IPS-NIHi11 (cell line): ENCODE results near the gene DBX1.
"Not testable (repeated sequence)": the region's sequence is repeated elsewhere in the genome, so short reads cannot be mapped to it uniquely, and the experiment has no call there.

ENCODE experiments used
- DNase-seq: peaks from one replicate; pipeline ENCODE4 v3.0.0; 2012; ENCODE audit warnings: mixed read lengths, low spot score

The DBX1 gene

GRCh38 chr11:20160425-20161229 is at the start of gene DBX1:
Gene DBX1, minus strand, starts transcription at chr11:20160475. Its CDS starts 151 bp downstream, at chr11:20160324.
- DNase-seq = no peak

DNA sequence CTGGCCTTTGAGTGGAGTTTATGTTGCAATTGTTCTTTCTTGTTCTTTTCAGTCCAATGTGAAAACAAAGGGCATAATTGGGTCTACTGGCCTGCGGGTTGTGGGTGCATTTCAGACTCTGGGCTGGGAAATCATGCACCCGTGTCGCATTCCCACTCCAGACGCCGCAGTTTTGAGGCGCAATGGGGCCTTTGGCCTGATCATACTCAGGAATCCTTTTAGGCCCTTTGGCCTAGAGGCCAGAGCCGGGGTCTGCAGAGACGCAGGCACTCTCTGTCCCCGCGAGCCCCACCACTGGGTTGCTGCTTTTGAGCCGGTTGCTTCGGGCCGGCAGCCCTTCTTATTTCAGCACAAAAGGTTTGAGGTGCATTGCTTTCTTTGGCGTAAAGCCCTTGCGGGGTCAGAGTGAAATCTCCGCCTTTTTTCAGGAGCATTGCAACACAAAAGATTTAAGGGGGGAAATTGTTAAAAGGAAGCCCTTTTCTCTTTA is 48.4 kb upstream of the DBX1 start:
- peak; percentile 34 for DNase-seq

GRCh38 chr11:20207781-20208621 is 47.7 kb upstream of the DBX1 start:
- peak; percentile 22 for DNase-seq

- no peak for DNase-seq
These were observed 45.5 kb upstream of the DBX1 start for GRCh38 chr11:20205807-20206206.

DNA sequence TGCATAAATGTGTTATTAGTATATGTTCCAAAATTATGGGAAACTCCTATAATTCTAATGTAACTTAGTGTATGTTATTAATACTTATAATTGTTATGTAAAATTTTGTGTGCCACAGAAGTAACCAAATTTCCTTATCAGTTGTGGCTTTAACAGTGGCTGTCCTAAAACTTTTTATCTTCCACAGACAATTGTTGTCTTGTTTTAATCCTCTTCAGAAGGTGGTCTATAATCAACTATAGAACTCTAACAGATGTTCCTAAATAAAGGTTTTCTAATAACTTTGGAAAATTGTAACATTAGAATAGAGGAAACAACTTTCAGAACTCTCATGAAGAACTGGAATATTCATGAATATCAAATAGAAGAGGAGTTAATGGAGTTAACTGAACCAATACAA is 44.4 kb upstream of the DBX1 start:
- DNase-seq = no peak

DNA sequence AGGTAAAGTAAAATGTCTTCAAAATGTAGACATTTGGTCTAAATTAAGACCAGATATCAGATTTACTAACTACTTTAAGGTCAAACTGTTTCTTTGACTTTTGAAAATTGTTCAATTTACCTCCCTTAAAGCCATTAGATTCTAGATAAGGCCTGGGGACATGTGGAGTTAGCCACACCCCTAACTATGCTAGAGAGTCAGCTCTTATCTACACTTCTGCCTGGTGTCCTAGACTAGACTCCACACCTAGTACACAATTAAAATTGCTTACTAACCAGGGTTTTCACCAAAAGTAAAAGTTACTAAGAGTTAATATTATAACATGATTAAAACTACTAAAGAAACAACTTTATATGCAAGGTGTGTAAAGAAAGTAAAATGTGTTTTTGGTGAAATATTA is 43.6 kb upstream of the DBX1 start:
- no peak for DNase-seq

DNA sequence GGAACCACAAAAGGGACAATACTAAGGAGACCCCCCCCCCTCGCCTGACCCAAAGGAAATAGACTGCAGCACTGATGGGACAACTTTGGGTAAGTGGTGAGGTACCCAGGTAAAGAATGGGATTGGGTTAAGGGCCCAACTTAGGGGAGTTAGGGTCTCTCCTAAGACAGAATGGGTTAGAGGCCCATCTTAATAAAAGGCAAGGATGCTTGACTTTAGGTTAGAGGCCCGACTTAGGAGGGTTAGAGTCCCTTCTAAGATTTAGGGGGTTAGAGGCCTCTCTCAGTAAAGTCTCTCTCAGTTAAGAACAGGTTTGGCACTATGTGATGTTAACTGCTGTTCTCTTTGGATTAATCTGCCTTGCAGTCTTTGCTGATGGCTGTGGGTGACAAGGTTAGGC is 41.0 kb upstream of the DBX1 start:
- no peak for DNase-seq

DNA sequence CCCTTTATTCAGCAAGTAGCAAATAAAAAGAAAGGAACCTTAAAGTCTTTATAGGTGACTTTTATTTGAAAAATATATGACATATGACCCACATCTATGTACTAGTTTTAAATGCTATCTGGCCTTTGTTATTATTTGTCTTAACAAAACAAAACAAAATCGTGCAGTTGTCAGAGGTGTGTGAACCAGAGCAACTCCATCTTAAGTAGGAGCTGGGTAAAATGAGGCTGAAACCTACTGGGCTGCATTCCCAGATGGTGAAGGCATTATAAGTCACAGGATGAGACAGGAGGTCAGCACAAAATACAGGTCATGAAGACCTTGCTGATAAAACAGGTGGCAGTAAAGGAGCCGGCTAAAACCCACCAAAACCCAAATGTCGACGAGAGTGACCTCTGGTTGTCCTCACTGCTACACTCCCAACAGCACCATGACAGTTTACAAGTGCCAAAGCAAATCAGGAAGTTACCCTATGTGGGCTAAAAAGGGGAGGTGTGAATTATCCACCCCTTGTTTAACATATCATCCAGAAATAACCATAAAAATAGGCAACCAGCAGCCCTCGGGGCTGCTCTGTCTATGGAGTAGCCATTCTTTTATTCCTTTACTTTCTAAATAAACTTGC is 40.2 kb upstream of the DBX1 start:
- not testable (repeated sequence) for DNase-seq

DNA sequence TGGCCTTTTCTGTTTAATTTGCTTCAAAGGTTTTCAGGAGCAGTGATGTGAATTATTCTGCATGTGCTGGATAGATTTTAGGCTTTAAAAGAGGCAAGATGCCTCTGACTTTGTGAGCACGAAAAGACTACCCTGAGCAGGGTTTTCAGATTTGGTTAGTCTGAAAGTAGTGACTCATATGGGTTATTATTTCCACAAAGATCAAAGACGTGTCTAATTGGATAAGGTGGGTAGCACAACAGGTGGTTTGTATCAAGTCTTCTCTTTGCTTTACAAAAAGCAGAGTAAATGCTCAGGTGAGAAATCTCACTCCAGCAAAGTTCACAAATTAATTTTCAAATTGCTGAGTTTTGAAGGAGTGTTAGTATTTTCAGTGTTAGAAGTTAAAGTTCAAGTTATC is 37.6 kb upstream of the DBX1 start:
- DNase-seq = no peak

DNA sequence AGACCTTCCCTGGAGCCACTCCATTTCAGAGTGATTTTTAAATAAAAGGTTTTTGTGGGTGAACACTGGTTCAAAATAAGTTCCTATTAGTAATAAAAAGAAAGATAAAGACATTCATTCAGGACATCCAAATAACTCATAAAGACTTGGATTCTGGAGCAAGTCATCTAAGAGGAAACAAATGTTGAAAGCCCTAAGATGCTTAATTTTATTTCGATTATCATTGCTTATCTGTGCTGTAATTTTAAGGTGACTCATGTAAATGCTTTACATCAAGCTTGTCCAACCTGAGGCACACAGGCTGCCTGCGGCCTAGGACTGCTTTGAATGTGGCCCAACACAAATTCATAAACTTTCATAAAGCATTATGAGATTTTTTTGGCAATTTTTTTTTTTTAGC is 34.2 kb upstream of the DBX1 start:
- DNase-seq = no peak

DNA sequence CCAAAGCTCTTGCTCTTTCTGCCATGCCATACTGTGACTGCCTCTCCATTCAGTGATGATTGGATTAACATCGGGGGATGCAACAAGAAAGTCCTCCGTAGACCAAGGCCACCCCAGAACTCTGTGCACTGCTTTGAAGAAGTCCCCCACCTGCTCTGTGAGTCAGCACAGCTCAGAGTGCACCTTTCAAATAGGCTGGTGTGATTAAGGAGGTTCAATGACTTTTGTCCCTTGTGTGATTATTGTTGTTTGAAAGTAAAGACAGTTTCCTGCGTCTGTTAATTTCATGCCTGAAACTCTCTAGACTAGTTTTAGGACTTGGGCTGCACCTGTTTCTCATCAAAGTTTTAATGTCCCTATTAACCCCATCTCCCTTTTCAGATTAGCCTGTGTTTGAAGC is 33.0 kb upstream of the DBX1 start:
- no peak for DNase-seq

DNA sequence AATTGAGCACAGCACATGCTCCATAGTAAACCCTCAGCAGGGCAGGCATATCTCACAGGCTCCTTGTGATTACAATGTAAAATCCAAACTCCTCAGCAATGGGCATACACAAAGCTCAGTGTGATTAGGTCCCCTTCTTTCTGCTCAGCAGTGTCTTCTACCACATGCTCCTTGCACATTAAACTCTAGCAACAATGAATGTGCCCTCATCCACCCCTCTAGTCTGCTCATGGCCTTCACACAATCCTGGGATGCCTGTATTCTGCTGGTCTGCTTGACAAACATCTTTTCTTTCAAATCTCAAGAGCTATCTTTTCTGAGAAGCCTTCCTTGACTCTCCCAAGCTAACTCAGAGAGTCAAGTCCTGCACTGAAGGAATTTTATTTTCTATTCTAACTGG is 32.4 kb upstream of the DBX1 start:
- DNase-seq = no peak

DNA sequence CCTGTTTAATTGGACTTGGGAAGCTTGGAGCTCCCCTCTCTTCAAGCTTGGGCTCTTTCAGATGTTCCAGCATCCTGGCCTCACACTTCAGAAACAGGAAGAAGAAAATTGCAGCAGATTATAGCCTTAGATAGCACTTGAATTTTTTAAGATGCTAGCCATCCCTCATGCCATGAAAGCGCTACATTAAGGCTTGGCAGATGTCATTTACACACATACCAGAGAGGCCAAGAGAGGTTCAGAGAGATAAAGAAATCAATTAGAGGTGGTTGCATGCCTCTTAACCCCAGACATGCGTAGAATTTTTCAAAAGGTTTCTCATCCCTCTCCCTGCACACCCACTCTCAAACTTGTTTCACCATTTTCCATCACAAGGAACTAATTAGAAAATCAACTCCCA is 31.9 kb upstream of the DBX1 start:
- DNase-seq = no peak

DNA sequence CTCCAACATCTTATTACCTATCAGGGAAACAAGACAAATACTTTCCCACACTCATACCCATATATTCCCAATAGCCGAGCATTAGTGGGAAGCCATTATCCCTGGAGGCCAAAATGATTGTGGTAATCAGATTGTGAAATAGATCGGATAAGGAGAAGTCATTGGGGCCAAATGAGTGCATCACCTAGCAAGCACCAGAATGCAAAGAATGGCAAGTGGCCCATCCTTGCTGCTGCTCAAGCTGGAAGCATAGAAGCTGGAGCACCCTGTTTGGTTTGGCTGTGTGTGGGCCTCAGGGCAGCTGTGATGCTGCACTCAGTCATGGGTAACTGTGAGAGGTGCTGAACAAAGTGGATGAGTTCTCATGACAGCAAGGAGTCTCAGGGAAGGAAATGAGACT is 18.7 kb upstream of the DBX1 start:
- DNase-seq = no peak

DNA sequence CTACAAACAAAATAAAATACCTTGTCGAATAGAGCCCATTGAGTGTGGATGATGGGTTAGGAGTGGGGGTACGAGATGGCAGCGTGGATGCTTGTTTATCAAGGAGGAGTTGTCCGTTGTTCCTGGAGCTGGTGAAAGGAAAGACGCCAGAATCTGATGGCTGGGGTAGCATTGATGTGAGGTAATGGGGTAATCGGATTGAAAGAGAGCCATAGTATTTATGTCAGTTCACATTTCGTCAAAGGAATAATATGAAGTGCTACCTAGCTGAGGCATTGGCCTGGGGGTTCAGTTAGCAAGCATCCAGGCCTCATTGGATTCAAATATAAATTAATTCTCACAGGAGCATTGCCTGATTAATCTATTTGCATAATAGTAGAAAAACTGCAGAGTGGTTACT is 16.9 kb upstream of the DBX1 start:
- DNase-seq = no peak

- DNase-seq = no peak
These were observed 12.6 kb upstream of the DBX1 start for GRCh38 chr11:20172721-20173447.

- peak; percentile 56 for DNase-seq
These were observed 3.7 kb upstream of the DBX1 start for GRCh38 chr11:20163783-20164481.

GRCh38 chr11:20162824-20163782 is 2.8 kb upstream of the DBX1 start:
- peak; percentile 53 for DNase-seq

DNA sequence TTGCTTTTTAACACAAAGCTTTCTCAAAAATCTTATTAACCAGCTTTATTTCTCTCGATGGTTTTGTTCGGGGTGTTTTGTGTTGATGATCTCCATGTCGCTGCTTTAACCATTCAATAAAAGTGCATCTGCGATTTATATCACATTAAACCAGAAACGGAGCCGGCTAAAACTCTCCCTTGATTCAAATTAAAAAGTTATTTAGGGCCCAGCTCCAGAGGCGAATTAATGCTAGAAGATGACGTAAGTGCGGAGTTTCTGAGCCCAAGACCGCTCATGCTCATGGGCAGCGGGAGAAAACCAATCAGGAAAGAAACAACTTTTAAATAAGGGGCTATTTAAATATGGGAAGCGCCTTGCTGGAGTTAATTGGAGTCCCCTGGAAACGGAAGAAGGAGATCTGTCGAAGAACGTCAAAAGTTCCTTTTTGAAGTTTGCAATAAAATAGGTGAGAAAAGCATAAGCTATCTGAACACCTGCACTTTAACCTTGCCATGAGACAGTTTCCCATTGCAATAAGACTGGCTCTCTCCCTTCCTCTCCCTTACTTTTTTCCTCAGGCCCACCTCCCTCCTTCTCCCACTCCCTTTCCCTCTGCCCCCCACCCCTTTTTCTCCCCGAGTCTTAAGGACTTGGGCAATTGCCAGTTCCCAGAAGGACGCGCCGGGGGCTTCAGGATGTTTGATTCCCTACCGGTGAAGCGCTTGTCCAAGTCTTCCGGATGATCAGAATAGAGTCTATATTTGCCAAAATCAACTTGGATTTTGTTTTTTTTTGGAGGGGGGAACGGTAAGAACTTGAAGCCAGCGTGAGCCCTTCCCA is 1.9 kb upstream of the DBX1 start:
- DNase-seq = no peak
